Measurements from ENCODE around the gene PWWP2B.

GRCh38 chr10:132412316-132413192 is 15.6 kb downstream of the PWWP2B start:
- no peak for TF ChIP-seq CTCF (IDR thresholded peaks at IDR 0.05)
- no peak for TF ChIP-seq POLR2AphosphoS5 (IDR thresholded peaks at IDR 0.05; ENCODE audit: low read depth, low read length)

Data from Panc1 (cell line).